GM19324 (cell line): ENCODE measurements around the gene CGNL1.

Experiments used
- ATAC-seq: cut with Tn5 transposase; IDR thresholded peaks from one replicate; pipeline ENCODE4 v1.9.1; 2021; ENCODE audit warnings: mild to moderate bottlenecking, moderate library complexity; ENCODE audit not compliant: unreplicated experiment, low FRiP score

The CGNL1 gene

GRCh38 chr15:57348081-57348480 lies 28.2 kb upstream of the CGNL1 start:
- no peak for ATAC-seq

GRCh38 chr15:57352535-57353316 lies 23.6 kb upstream of the CGNL1 start:
- ATAC-seq, result no peak

- ATAC-seq, result no peak
These were observed 22.9 kb upstream of the CGNL1 start for GRCh38 chr15:57353317-57353804.

- ATAC-seq, result no peak
These were observed 21.7 kb upstream of the CGNL1 start for GRCh38 chr15:57354436-57355123.

- ATAC-seq, result no peak
These were observed 21.0 kb upstream of the CGNL1 start for GRCh38 chr15:57355259-57355658.

GRCh38 chr15:57356178-57356577 lies 20.1 kb upstream of the CGNL1 start:
- ATAC-seq, result no peak

- no peak for ATAC-seq
These were observed 19.7 kb upstream of the CGNL1 start for GRCh38 chr15:57356636-57357035.

- no peak for ATAC-seq
These were observed 18.5 kb upstream of the CGNL1 start for GRCh38 chr15:57357799-57358198.

- ATAC-seq, result no peak
These were observed 17.7 kb upstream of the CGNL1 start for GRCh38 chr15:57358571-57358970.

GRCh38 chr15:57363661-57364060 lies 12.6 kb upstream of the CGNL1 start:
- ATAC-seq, result no peak

GRCh38 chr15:57364282-57365007 lies 11.9 kb upstream of the CGNL1 start:
- ATAC-seq, result no peak

- no peak for ATAC-seq
These were observed 8.7 kb upstream of the CGNL1 start for GRCh38 chr15:57367556-57367955.

- no peak for ATAC-seq
These were observed 5.4 kb upstream of the CGNL1 start for GRCh38 chr15:57370929-57371328.

- no peak for ATAC-seq
These were observed 2.9 kb upstream of the CGNL1 start for GRCh38 chr15:57373251-57373881.

- no peak for ATAC-seq
These were observed 2.4 kb upstream of the CGNL1 start for GRCh38 chr15:57373882-57374276.

- ATAC-seq, result no peak
These were observed 582 bp downstream of the CGNL1 start for GRCh38 chr15:57376696-57377477.

GRCh38 chr15:57377478-57377847 lies 1.2 kb downstream of the CGNL1 start:
- ATAC-seq, result no peak

- no peak for ATAC-seq
These were observed 3.2 kb downstream of the CGNL1 start for GRCh38 chr15:57379487-57379886.

- ATAC-seq, result no peak
These were observed 4.5 kb downstream of the CGNL1 start for GRCh38 chr15:57380854-57381253.

- no peak for ATAC-seq
These were observed 5.9 kb downstream of the CGNL1 start for GRCh38 chr15:57382215-57382614.
